ENCODE results near the gene GPR37.

- no peak for TF ChIP-seq POLR2A (IDR thresholded peaks at IDR 0.05)
- no peak for TF ChIP-seq CTCF (IDR thresholded peaks at IDR 0.05)
Observed at GRCh38 chr7:124723012-124723411, 42.6 kb downstream of the GPR37 start.

Measured in right lobe of liver (tissue), 4 donors.